Fibroblast of pulmonary artery (primary cell): ENCODE results near the gene ACKR3.

ENCODE experiments used
- DNase-seq: peaks from one replicate; pipeline ENCODE4 v3.0.0-alpha.2; 2010; ENCODE audit warnings: low read depth
- H3K4me3 ChIP-seq: replicated peaks from 2 replicates; pipeline ENCODE4 v1.5.1; 2011; ENCODE audit warnings: low read depth, mild to moderate bottlenecking, control low read depth, low read length, moderate library complexity
- TF ChIP-seq, protein P1 (sequence below): IDR thresholded peaks from 2 replicates; pipeline ENCODE4 v1.5.1; 2011; ENCODE audit warnings: mild to moderate bottlenecking, control low read depth, low read length, inconsistent platforms; ENCODE audit errors: missing control alignments

ACKR3 gene

DNA sequence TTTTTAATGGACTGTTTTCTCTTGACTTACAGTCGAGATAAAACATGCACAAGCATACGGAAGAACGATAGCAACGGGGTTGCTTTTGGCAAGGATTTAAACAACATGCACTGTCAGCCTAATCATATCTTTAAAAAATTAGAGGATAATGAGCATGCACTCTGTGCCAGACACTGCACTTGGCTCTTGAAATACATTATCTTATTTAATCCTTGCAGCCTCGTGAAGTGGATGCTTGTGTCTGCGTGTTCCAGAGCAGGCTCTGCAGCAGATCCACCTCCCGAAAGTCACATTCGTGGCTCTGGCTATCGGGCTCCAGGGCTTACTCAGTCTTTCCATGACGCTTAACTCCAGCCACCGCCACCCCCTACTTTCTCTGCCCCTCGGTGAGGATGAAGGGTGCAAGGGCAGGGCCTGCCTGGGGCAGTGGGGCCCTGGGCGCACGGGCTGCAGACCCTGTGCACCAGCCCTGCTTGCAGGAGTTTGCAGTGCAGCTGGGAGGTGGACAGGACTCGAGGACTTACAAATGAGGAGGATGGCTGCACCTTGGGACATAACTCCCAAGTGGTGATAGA, 61.7 kb downstream of the ACKR3 start:
- H3K4me3 ChIP-seq = no peak overlapping the region
- DNase-seq = peak; percentile 2
- TF ChIP-seq, protein P1, sequence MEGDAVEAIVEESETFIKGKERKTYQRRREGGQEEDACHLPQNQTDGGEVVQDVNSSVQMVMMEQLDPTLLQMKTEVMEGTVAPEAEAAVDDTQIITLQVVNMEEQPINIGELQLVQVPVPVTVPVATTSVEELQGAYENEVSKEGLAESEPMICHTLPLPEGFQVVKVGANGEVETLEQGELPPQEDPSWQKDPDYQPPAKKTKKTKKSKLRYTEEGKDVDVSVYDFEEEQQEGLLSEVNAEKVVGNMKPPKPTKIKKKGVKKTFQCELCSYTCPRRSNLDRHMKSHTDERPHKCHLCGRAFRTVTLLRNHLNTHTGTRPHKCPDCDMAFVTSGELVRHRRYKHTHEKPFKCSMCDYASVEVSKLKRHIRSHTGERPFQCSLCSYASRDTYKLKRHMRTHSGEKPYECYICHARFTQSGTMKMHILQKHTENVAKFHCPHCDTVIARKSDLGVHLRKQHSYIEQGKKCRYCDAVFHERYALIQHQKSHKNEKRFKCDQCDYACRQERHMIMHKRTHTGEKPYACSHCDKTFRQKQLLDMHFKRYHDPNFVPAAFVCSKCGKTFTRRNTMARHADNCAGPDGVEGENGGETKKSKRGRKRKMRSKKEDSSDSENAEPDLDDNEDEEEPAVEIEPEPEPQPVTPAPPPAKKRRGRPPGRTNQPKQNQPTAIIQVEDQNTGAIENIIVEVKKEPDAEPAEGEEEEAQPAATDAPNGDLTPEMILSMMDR = no peak

DNA sequence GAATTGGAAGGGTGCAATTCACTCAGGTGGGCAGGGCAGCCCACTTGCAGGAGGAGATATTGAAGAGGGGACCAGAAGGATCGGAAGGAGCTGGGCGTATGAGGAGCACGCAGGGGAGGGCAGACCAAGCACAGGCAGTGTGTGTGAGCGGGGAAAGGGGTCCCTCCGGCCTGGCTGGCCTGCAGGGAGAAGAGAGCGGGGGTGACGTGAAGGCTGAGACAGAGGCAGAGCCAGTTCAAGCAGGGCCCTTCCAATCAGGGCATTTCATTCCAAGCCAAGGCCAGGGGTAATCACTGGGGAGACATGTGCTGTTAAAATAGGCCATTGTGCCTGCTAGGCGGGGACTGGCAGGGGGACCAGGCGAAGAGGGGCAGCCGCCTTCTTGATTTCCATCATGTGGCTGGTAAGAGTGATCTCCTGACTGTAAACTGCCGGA, 62.2 kb downstream of the ACKR3 start:
- no peak for DNase-seq
- TF ChIP-seq, protein P1 = no peak
- no peak overlapping the region for H3K4me3 ChIP-seq
